Cardiac fibroblast (primary cell): ENCODE measurements around the gene TNC.
A peak's percentile ranks its signal among the peaks of the same experiment; 100 is the strongest.

Experiments used
- DNase-seq, 2 donors: peaks; one replicate each; pipeline versions ENCODE4 v3.0.0 to v3.0.0-alpha.2; 2010; ENCODE audit warnings: low read depth in 2 of 2
- H3K4me3 ChIP-seq, 2 donors: replicated peaks in 1 of 2; 1 replicate in 1 of 2; 2 replicates in 1 of 2; pipeline ENCODE4 v1.5.1; 2011; ENCODE audit warnings: low read depth in 2 of 2, low read length in 2 of 2, mild to moderate bottlenecking in 2 of 2, moderate library complexity in 1 of 2
- CTCF ChIP-seq: IDR thresholded peaks from one replicate; pipeline ENCODE4 v1.5.1; 2011; ENCODE audit warnings: low read depth, mild to moderate bottlenecking, low read length, inconsistent platforms

The TNC gene

GRCh38 chr9:115158661-115159481 lies 40.9 kb upstream of the TNC start:
- H3K4me3 ChIP-seq: no peak overlapping the region
- TF ChIP-seq CTCF: no peak
- peak; percentile 26 to 78 for DNase-seq

GRCh38 chr9:115157245-115157674 lies 39.3 kb upstream of the TNC start:
- no peak for TF ChIP-seq CTCF
- peak; percentile 69 to 82 for DNase-seq
- no peak overlapping the region for H3K4me3 ChIP-seq

- no peak for TF ChIP-seq CTCF
- DNase-seq: no peak
- H3K4me3 ChIP-seq: no peak overlapping the region
These were observed 37.1 kb upstream of the TNC start for GRCh38 chr9:115155037-115155436.

GRCh38 chr9:115154617-115155016 lies 36.7 kb upstream of the TNC start:
- H3K4me3 ChIP-seq: no peak overlapping the region
- no peak for TF ChIP-seq CTCF
- no peak for DNase-seq

- no peak for DNase-seq
- H3K4me3 ChIP-seq: no peak overlapping the region
- no peak for TF ChIP-seq CTCF
These were observed 34.4 kb upstream of the TNC start for GRCh38 chr9:115152281-115152820.

- no peak for DNase-seq
- no peak for TF ChIP-seq CTCF
- H3K4me3 ChIP-seq: no peak overlapping the region
These were observed 30.8 kb upstream of the TNC start for GRCh38 chr9:115148721-115149120.
